Measurements from ENCODE around the gene MYD88.

- no peak for TF ChIP-seq CTCF (IDR thresholded peaks at IDR 0.05)
- no peak for TF ChIP-seq POLR2A (IDR thresholded peaks at IDR 0.05)
Observed at GRCh38 chr3:38177181-38177580, 38.7 kb downstream of the MYD88 start.

Data from vagina (tissue), 2 donors.